ENCODE results near the gene CASK.

CASK gene

DNA sequence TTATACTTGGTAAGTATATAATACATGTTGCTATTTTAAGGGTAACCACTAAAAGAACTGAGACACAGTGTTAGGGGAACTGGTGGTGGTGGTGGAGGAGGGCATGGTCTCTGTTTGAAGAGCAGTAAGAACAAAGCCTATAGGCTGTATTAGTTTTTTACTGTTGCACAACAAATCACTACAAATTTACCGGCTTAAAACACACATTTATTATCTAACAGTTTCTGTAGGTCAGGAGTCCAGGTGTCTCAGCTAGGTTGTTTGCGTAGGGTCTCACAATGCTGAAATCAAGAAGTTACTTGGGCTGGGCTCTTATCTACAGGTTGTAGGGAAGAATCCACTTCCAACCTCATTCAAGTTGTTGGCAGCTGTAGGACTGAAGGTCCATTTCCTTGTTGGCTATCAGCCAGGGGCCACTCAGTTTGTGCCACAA is 52.6 kb downstream of the CASK start:
- Histone ChIP-seq H3K27ac (no peak overlapping the region), H3K4me3 (no peak overlapping the region), H3K9me3 (ENCODE audit: low read depth, low read length) (no peaks in the 10 kb centered on the region), H3K36me3 (ENCODE audit: insufficient read depth, low read length) (no peaks in the 10 kb centered on the region), H3K9ac (ENCODE audit: insufficient read length) (no peak overlapping the region)
- no peak for DNase-seq (ENCODE audit: low read depth, low spot score)
- TF ChIP-seq EZH2 (IDR thresholded peaks at IDR 0.05) (no peak), FOXP2 (optimal IDR thresholded peaks at IDR 0.05; ENCODE audit: control extremely low read depth, extremely low read length, insufficient read depth) (no peak), POLR2AphosphoS5 (IDR thresholded peaks at IDR 0.05; ENCODE audit: borderline replicate concordance, low read depth, low read length) (no peak)

DNA sequence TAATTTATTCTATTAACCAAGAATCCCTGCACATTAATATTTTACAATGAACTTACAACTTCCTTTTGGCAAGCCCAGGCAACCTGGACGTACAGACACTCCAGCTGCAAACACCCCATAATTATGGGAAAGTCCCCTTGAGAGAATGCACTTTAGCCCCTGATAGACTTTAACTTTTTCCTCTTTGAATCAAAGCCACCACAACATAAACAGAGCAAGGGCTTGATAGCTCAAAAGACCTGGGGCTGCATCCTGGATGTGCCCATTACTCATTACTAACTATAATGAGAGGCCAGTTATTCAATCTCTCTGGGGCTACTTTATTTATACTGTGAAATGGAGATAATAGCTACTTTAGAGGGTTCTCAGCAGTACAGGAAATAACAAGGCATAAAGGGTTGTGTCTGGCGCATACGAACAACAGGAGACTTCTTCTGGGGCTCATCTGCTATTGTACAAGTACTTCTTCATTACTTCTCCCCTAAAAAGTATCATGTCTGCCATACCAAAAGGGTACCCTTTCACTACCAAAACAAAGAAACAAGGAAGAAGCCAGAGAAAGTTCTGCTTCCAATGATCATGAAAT is 54.9 kb downstream of the CASK start:
- H3K27ac ChIP-seq: no peak overlapping the region
- no peak for DNase-seq (ENCODE audit: low read depth, low spot score)
- H3K36me3 ChIP-seq (ENCODE audit: insufficient read depth, low read length): no peaks in the 10 kb centered on the region
- no peak overlapping the region for H3K4me3 ChIP-seq
- TF ChIP-seq FOXP2 (optimal IDR thresholded peaks at IDR 0.05; ENCODE audit: control extremely low read depth, extremely low read length, insufficient read depth) (no peak), POLR2AphosphoS5 (IDR thresholded peaks at IDR 0.05; ENCODE audit: borderline replicate concordance, low read depth, low read length) (no peak), EZH2 (IDR thresholded peaks at IDR 0.05) (no peak)
- no peak overlapping the region for H3K9ac ChIP-seq (ENCODE audit: insufficient read length)
- no peaks in the 10 kb centered on the region for H3K9me3 ChIP-seq (ENCODE audit: low read depth, low read length)

DNA sequence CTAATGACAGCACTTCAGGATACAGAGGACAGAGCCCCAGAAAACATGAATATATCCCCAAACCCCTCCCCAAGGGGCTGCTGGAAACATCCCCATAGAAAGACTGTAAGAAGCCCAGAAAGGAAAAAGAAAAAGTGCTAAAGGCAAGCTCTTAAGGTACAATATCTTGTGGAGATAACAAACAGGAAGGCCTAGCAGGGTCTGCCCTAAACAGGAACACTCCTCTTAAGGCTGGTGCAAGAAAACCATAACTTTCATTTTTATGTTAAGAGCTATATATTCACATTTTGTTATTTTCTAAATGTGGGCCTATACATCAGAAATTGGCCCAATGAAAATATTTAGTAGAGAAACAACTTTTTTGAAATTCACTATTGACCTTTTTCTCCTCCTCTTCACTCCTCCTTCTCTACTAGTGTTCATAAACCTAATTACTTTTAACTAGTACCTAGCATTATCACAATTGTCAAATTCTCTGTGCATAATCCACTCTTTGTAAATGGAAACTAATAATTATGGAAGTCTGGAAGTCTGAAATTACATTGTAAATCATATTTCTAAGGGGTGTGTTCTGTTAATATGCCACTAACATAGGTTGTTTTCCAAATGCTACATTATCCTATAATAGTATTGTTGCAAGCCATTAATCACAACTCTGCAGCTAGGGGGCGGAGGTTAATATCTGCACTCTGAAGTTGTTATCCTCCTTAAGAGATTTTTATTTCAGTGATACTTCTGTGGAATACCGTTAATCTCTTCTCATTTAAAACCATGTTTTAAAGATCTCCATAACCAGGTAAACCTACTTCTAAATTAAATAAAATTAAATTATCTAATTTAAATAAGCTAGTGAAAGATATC is 59.8 kb downstream of the CASK start:
- TF ChIP-seq EZH2 (IDR thresholded peaks at IDR 0.05) (no peak), POLR2AphosphoS5 (IDR thresholded peaks at IDR 0.05; ENCODE audit: borderline replicate concordance, low read depth, low read length) (no peak), FOXP2 (optimal IDR thresholded peaks at IDR 0.05; ENCODE audit: control extremely low read depth, extremely low read length, insufficient read depth) (no peak)
- Histone ChIP-seq H3K27ac (no peak overlapping the region), H3K4me3 (no peak overlapping the region), H3K36me3 (ENCODE audit: insufficient read depth, low read length) (no peaks in the 10 kb centered on the region), H3K9ac (ENCODE audit: insufficient read length) (no peak overlapping the region), H3K9me3 (ENCODE audit: low read depth, low read length) (no peaks in the 10 kb centered on the region)
- no peak for DNase-seq (ENCODE audit: low read depth, low spot score)

DNA sequence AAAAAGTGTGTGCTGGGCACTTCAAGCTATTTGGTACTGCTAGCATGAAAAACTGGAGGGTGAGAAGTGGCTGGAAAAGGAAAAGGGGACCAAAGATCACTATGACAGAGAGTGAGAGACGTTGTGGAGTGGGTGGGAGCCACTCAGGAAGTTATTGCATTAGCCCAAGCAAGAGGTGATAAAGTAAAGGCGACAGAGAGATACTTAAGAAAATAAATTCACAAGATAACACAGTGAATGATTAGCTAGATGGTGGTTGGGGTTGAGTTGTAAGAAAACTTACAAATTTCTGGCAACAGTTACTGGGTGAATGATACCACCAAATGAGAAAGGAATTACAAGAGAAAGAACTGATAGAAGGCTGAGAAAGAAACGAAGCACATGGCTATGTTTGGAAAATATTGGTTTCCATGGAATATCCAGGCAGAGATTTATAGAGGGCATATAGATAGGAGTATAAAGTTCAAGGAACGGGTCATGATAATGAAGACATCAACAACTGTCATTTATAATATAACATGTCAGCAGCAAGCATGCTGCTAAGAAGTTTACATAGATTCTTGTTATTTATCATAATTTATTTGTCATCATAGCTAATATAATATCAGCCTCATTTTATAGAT is 60.7 kb downstream of the CASK start:
- no peak overlapping the region for H3K9ac ChIP-seq (ENCODE audit: insufficient read length)
- no peak overlapping the region for H3K4me3 ChIP-seq
- H3K27ac ChIP-seq: no peak overlapping the region
- no peaks in the 10 kb centered on the region for H3K36me3 ChIP-seq (ENCODE audit: insufficient read depth, low read length)
- TF ChIP-seq FOXP2 (optimal IDR thresholded peaks at IDR 0.05; ENCODE audit: control extremely low read depth, extremely low read length, insufficient read depth): no peak
- no peak for TF ChIP-seq EZH2 (IDR thresholded peaks at IDR 0.05)
- TF ChIP-seq POLR2AphosphoS5 (IDR thresholded peaks at IDR 0.05; ENCODE audit: borderline replicate concordance, low read depth, low read length): no peak
- no peaks in the 10 kb centered on the region for H3K9me3 ChIP-seq (ENCODE audit: low read depth, low read length)
- no peak for DNase-seq (ENCODE audit: low read depth, low spot score)

DNA sequence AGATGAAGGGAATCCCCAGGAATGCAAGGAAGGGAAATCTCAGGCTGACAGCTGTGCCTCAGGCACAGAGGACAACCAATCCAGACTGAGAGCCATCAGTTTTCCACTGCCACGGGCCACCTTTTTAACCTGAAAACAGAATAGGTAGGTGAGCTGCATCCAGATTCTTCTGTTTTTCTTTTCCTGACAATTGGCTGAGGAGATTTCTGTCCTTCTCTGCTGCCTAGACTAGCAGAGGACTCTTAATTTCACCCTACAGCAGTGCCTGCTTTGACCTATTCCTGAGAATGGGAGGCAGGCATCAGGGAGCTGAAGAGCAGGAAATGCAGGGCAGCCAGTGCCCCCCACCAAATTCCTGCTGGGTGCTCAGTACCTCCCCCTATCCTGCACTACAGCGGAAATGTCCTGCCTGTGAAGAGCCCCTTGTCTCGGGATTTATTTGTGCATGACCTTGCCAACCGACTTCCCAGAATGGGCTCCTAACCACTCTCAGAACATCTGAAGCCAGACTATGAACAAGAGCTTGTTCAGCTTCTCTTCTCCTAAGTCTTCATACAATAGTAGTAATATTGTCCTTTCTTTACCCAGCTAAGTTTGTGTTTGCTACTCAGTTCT is 65.1 kb downstream of the CASK start:
- DNase-seq (ENCODE audit: low read depth, low spot score): no peak
- TF ChIP-seq FOXP2 (optimal IDR thresholded peaks at IDR 0.05; ENCODE audit: control extremely low read depth, extremely low read length, insufficient read depth) (no peak), POLR2AphosphoS5 (IDR thresholded peaks at IDR 0.05; ENCODE audit: borderline replicate concordance, low read depth, low read length) (no peak)
- Histone ChIP-seq H3K36me3 (ENCODE audit: insufficient read depth, low read length) (no peaks in the 10 kb centered on the region), H3K4me3 (no peak overlapping the region), H3K27ac (no peak overlapping the region), H3K9me3 (ENCODE audit: low read depth, low read length) (no peaks in the 10 kb centered on the region), H3K9ac (ENCODE audit: insufficient read length) (no peak overlapping the region)

DNA sequence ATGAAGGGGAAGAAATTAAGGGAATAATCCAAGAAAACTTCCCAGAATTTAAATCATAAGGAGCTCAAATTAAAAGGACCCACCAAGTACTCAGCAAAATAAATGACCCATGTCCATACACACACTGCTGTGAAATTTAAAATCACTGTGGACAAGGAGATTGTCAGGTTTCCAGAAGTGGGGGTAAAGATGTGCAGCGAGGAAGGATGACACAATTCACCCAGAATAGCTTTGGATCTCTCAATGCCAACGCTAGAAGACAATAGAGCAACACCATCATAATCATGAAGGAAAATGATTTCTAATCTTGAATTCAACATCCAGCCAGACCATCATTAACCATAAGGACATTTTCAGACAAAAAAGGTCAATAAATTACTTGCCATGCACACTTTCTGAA is 65.7 kb downstream of the CASK start:
- TF ChIP-seq POLR2AphosphoS5 (IDR thresholded peaks at IDR 0.05; ENCODE audit: borderline replicate concordance, low read depth, low read length): no peak
- no peaks in the 10 kb centered on the region for H3K36me3 ChIP-seq (ENCODE audit: insufficient read depth, low read length)
- H3K4me3 ChIP-seq: no peak overlapping the region
- no peak overlapping the region for H3K27ac ChIP-seq
- H3K9ac ChIP-seq (ENCODE audit: insufficient read length): no peak overlapping the region
- DNase-seq (ENCODE audit: low read depth, low spot score): no peak
- no peaks in the 10 kb centered on the region for H3K9me3 ChIP-seq (ENCODE audit: low read depth, low read length)

DNA sequence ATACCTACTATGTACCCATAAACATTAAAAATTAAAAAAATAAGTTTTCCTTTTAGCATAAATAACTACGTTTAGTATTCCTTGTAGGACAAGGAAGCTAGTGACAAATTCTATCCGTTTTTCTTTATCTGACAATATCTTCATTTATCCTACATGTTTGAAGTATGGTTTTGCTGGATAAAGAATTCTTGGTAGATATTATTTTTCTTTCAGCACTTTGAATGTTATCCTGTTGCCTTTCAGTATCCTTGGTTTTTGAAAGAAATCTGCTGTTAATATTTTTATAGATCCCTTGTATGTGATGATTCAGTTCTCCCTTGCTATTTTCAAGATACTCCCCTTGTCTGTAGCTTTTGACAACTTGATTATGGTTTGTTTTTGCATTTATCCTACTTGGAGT is 76.6 kb downstream of the CASK start:
- Histone ChIP-seq H3K9ac (ENCODE audit: insufficient read length) (no peak overlapping the region), H3K4me3 (no peak overlapping the region), H3K9me3 (ENCODE audit: low read depth, low read length) (peaks cover 3% of the 10 kb centered on the region; the same call in 1 of the 2 replicates), H3K36me3 (ENCODE audit: insufficient read depth, low read length) (no peaks in the 10 kb centered on the region; the same call in 1 of the 2 replicates), H3K27ac (no peak overlapping the region)
- TF ChIP-seq POLR2AphosphoS5 (IDR thresholded peaks at IDR 0.05; ENCODE audit: borderline replicate concordance, low read depth, low read length): no peak
- no peak for TF ChIP-seq FOXP2 (optimal IDR thresholded peaks at IDR 0.05; ENCODE audit: control extremely low read depth, extremely low read length, insufficient read depth)
- no peak for TF ChIP-seq EZH2 (IDR thresholded peaks at IDR 0.05)
- no peak for DNase-seq (ENCODE audit: low read depth, low spot score)

DNA sequence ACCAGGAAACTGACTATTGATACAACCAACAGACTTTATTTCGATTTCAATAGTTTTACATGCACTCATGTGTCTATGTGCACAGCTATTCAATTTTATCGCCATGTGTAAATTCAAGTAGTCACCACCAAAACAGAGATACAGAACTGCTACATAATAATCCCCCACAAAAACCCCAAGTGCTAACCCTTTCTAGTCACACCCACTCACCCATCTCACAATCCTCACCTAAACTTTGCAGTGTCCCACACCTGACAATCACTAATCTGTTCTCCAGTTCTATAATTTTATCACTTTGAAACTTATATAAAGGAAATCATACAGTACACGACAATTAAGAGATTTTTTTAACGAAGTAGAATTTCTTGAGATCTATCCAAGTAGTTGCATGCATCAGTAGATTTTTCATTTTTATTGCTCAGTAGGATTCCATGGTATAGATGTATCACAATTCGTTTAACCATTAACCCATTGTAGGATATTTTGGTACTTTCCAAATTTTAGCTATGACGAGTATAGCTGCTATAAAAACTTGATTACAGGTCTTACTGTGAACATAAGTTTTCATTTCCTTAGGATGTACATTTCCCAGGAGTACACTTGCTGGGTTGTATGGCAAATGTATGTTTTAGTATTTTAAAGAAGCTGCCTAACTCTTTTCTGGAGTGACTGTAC is 85.9 kb downstream of the CASK start:
- Histone ChIP-seq H3K36me3 (ENCODE audit: insufficient read depth, low read length) (no peaks in the 10 kb centered on the region), H3K9me3 (ENCODE audit: low read depth, low read length) (no peaks in the 10 kb centered on the region), H3K9ac (ENCODE audit: insufficient read length) (no peak overlapping the region), H3K27ac (no peak overlapping the region), H3K4me3 (no peak overlapping the region)
- no peak for TF ChIP-seq POLR2AphosphoS5 (IDR thresholded peaks at IDR 0.05; ENCODE audit: borderline replicate concordance, low read depth, low read length)
- TF ChIP-seq EZH2 (IDR thresholded peaks at IDR 0.05): no peak
- TF ChIP-seq FOXP2 (optimal IDR thresholded peaks at IDR 0.05; ENCODE audit: control extremely low read depth, extremely low read length, insufficient read depth): no peak
- no peak for DNase-seq (ENCODE audit: low read depth, low spot score)
